ENCODE data around the gene SETD7.
A peak's percentile ranks its signal among the peaks of the same experiment; 100 is the strongest.
"Not testable (repeated sequence)": the region's sequence is repeated elsewhere in the genome, so short reads cannot be mapped to it uniquely, and the experiment has no call there.

The SETD7 gene

DNA sequence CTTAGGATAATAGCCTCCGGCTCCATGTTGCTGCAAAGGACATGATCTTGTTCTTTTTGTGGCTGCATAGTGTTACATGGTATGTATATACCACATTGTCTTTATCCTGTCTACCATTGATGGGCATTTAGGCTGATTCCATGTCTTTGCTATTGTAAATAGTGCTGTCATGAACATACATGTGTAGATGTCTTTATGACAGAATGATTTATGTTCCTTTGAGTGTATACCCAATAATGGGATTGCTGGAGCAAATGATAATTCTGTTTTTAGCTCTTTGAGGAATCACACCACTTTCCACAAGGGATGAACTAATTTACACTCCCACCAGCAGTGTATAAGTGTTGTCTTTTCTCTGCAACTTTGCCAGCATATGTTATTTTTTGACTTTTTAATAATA lies 97.5 kb downstream of the SETD7 start:
- no peak overlapping the region for H3K4me3 ChIP-seq (ENCODE audit: low read depth in 1 of 2, low read length in 2 of 2)
- H3K36me3 ChIP-seq (ENCODE audit: control insufficient read depth in 1 of 2, insufficient read depth in 2 of 2, low read length in 2 of 2): peaks cover 0 to 2% of the 10 kb centered on the region in 2 donors
- no peak overlapping the region for H3K9ac ChIP-seq (ENCODE audit: low read depth in 1 of 2, low read length in 2 of 2)
- H3K27ac ChIP-seq (ENCODE audit: low read depth, low read length): no peak overlapping the region
- no peaks in the 10 kb centered on the region for H3K9me3 ChIP-seq (ENCODE audit: control insufficient read depth in 1 of 2, low read length in 2 of 2)
- no peaks in the 10 kb centered on the region for H3K27me3 ChIP-seq (ENCODE audit: control insufficient read depth in 1 of 2, insufficient read depth in 2 of 2, low read length in 2 of 2)
- peaks cover 35 to 46% of the 10 kb centered on the region in 2 donors for H3K4me1 ChIP-seq (ENCODE audit: control insufficient read depth in 1 of 2, insufficient read depth in 2 of 2, low read length in 2 of 2)

- Histone ChIP-seq H3K27me3 (ENCODE audit: control insufficient read depth in 1 of 2, insufficient read depth in 2 of 2, low read length in 2 of 2) (no peaks in the 10 kb centered on the region), H3K4me3 (ENCODE audit: low read depth in 1 of 2, low read length in 2 of 2) (peak overlapping the region; percentile 5 to 97), H3K4me1 (ENCODE audit: control insufficient read depth in 1 of 2, insufficient read depth in 2 of 2, low read length in 2 of 2) (peaks cover 40 to 51% of the 10 kb centered on the region in 2 donors), H3K9me3 (ENCODE audit: control insufficient read depth in 1 of 2, low read length in 2 of 2) (no peaks in the 10 kb centered on the region), H3K36me3 (ENCODE audit: control insufficient read depth in 1 of 2, insufficient read depth in 2 of 2, low read length in 2 of 2) (peaks cover 0 to 2% of the 10 kb centered on the region in 2 donors), H3K9ac (ENCODE audit: low read depth in 1 of 2, low read length in 2 of 2) (peak overlapping the region in 1 of 2 donors; percentile 12), H3K27ac (ENCODE audit: low read depth, low read length) (no peak overlapping the region)
These were observed 98.7 kb downstream of the SETD7 start for GRCh38 chr4:139457318-139457717.

- H3K9ac ChIP-seq (ENCODE audit: low read depth in 1 of 2, low read length in 2 of 2): peak overlapping the region; percentile 98 to 99
- peak overlapping the region; percentile 97 to 100 for H3K4me3 ChIP-seq (ENCODE audit: low read depth in 1 of 2, low read length in 2 of 2)
- H3K27me3 ChIP-seq (ENCODE audit: control insufficient read depth in 1 of 2, insufficient read depth in 2 of 2, low read length in 2 of 2): no peaks in the 10 kb centered on the region
- H3K36me3 ChIP-seq (ENCODE audit: control insufficient read depth in 1 of 2, insufficient read depth in 2 of 2, low read length in 2 of 2): no peaks in the 10 kb centered on the region
- H3K4me1 ChIP-seq (ENCODE audit: control insufficient read depth in 1 of 2, insufficient read depth in 2 of 2, low read length in 2 of 2): peaks cover 46 to 52% of the 10 kb centered on the region in 2 donors
- peak overlapping the region; percentile 6 for H3K27ac ChIP-seq (ENCODE audit: low read depth, low read length)
- H3K9me3 ChIP-seq (ENCODE audit: control insufficient read depth in 1 of 2, low read length in 2 of 2): no peaks in the 10 kb centered on the region
These were observed 100.9 kb downstream of the SETD7 start for GRCh38 chr4:139455126-139455538.

GRCh38 chr4:139454111-139455045 lies 101.6 kb downstream of the SETD7 start, which contains the start of gene RAB33B:
TSS of gene RAB33B (plus strand) at chr4:139454121. CDS start at chr4:139454196, 75 bp downstream.
- no peaks in the 10 kb centered on the region for H3K9me3 ChIP-seq (ENCODE audit: control insufficient read depth in 1 of 2, low read length in 2 of 2)
- peak within 1 kb of the TSS; percentile 98 for H3K27ac ChIP-seq (ENCODE audit: low read depth, low read length)
- H3K27me3 ChIP-seq (ENCODE audit: control insufficient read depth in 1 of 2, insufficient read depth in 2 of 2, low read length in 2 of 2): no peaks in the 10 kb centered on the region
- peaks cover 46 to 51% of the 10 kb centered on the region in 2 donors for H3K4me1 ChIP-seq (ENCODE audit: control insufficient read depth in 1 of 2, insufficient read depth in 2 of 2, low read length in 2 of 2)
- H3K4me3 ChIP-seq (ENCODE audit: low read depth in 1 of 2, low read length in 2 of 2): peak within 1 kb of the TSS; percentile 97 to 100
- H3K36me3 ChIP-seq (ENCODE audit: control insufficient read depth in 1 of 2, insufficient read depth in 2 of 2, low read length in 2 of 2): no peaks in the 10 kb centered on the region
- H3K9ac ChIP-seq (ENCODE audit: low read depth in 1 of 2, low read length in 2 of 2): peak within 1 kb of the TSS; percentile 98 to 99

GRCh38 chr4:139453371-139454110 lies 102.5 kb downstream of the SETD7 start:
- Histone ChIP-seq H3K36me3 (ENCODE audit: control insufficient read depth in 1 of 2, insufficient read depth in 2 of 2, low read length in 2 of 2) (no peaks in the 10 kb centered on the region), H3K9ac (ENCODE audit: low read depth in 1 of 2, low read length in 2 of 2) (peak overlapping the region; percentile 98 to 99), H3K4me3 (ENCODE audit: low read depth in 1 of 2, low read length in 2 of 2) (peak overlapping the region; percentile 97 to 100), H3K27ac (ENCODE audit: low read depth, low read length) (peak overlapping the region; percentile 98), H3K9me3 (ENCODE audit: control insufficient read depth in 1 of 2, low read length in 2 of 2) (no peaks in the 10 kb centered on the region), H3K27me3 (ENCODE audit: control insufficient read depth in 1 of 2, insufficient read depth in 2 of 2, low read length in 2 of 2) (no peaks in the 10 kb centered on the region), H3K4me1 (ENCODE audit: control insufficient read depth in 1 of 2, insufficient read depth in 2 of 2, low read length in 2 of 2) (peaks cover 46% of the 10 kb centered on the region in 2 donors)

DNA sequence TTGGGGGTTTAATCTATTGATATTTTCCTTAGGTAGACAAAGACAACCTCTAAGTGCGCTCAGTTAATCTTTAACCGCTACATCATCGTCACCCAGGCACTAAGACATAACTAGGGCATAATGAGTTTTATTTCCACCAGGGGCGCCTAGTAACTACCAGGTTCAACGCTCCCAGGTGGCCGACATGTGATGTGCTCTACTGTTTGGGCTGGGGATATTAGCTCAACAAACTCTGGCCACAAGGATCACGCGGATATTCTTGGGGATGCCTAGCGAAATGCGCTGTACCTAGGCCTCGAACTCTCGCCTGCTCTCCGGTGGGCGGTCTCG lies 103.0 kb downstream of the SETD7 start:
- Histone ChIP-seq H3K9ac (ENCODE audit: low read depth in 1 of 2, low read length in 2 of 2) (peak overlapping the region; percentile 85 to 98), H3K9me3 (ENCODE audit: control insufficient read depth in 1 of 2, low read length in 2 of 2) (no peaks in the 10 kb centered on the region), H3K4me1 (ENCODE audit: control insufficient read depth in 1 of 2, insufficient read depth in 2 of 2, low read length in 2 of 2) (peaks cover 40% of the 10 kb centered on the region in 2 donors), H3K27me3 (ENCODE audit: control insufficient read depth in 1 of 2, insufficient read depth in 2 of 2, low read length in 2 of 2) (no peaks in the 10 kb centered on the region), H3K4me3 (ENCODE audit: low read depth in 1 of 2, low read length in 2 of 2) (peak overlapping the region; percentile 97 to 100), H3K27ac (ENCODE audit: low read depth, low read length) (peak overlapping the region; percentile 98), H3K36me3 (ENCODE audit: control insufficient read depth in 1 of 2, insufficient read depth in 2 of 2, low read length in 2 of 2) (no peaks in the 10 kb centered on the region)

GRCh38 chr4:139451997-139452396 lies 104.0 kb downstream of the SETD7 start:
- Histone ChIP-seq H3K27ac (ENCODE audit: low read depth, low read length) (no peak overlapping the region), H3K4me1 (ENCODE audit: control insufficient read depth in 1 of 2, insufficient read depth in 2 of 2, low read length in 2 of 2) (peaks cover 31% of the 10 kb centered on the region in 2 donors), H3K4me3 (ENCODE audit: low read depth in 1 of 2, low read length in 2 of 2) (peak overlapping the region; percentile 0 to 100), H3K36me3 (ENCODE audit: control insufficient read depth in 1 of 2, insufficient read depth in 2 of 2, low read length in 2 of 2) (no peaks in the 10 kb centered on the region), H3K27me3 (ENCODE audit: control insufficient read depth in 1 of 2, insufficient read depth in 2 of 2, low read length in 2 of 2) (no peaks in the 10 kb centered on the region), H3K9ac (ENCODE audit: low read depth in 1 of 2, low read length in 2 of 2) (peak overlapping the region; percentile 85 to 98), H3K9me3 (ENCODE audit: control insufficient read depth in 1 of 2, low read length in 2 of 2) (no peaks in the 10 kb centered on the region)

DNA sequence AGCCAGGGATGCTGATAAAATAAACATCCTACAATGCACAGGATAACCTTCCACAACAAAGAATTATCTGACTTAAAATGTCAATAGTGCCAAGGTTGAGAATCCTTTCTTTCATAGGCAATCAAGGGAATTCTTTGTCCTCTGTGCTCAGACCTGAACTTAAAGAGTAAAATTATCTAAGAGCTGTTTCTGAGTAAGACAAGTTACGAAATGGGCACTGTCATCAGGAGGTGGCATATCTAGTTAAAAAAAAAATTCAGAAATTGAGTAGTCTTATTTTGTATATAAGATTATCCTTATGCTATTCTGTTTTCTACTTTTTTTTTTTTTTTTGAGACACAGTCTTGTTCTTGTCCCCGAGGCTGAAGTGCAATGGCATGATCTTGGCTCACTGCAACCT lies 105.4 kb downstream of the SETD7 start:
- Histone ChIP-seq H3K36me3 (ENCODE audit: control insufficient read depth in 1 of 2, insufficient read depth in 2 of 2, low read length in 2 of 2) (no peaks in the 10 kb centered on the region), H3K27me3 (ENCODE audit: control insufficient read depth in 1 of 2, insufficient read depth in 2 of 2, low read length in 2 of 2) (no peaks in the 10 kb centered on the region), H3K4me1 (ENCODE audit: control insufficient read depth in 1 of 2, insufficient read depth in 2 of 2, low read length in 2 of 2) (peaks cover 17 to 18% of the 10 kb centered on the region in 2 donors), H3K27ac (ENCODE audit: low read depth, low read length) (no peak overlapping the region), H3K9ac (ENCODE audit: low read depth in 1 of 2, low read length in 2 of 2) (no peak overlapping the region), H3K4me3 (ENCODE audit: low read depth in 1 of 2, low read length in 2 of 2) (no peak overlapping the region), H3K9me3 (ENCODE audit: control insufficient read depth in 1 of 2, low read length in 2 of 2) (no peaks in the 10 kb centered on the region)

GRCh38 chr4:139447078-139447477 lies 108.9 kb downstream of the SETD7 start:
- H3K36me3 ChIP-seq (ENCODE audit: control insufficient read depth in 1 of 2, insufficient read depth in 2 of 2, low read length in 2 of 2); H3K27me3 ChIP-seq (ENCODE audit: control insufficient read depth in 1 of 2, insufficient read depth in 2 of 2, low read length in 2 of 2); H3K4me3 ChIP-seq (ENCODE audit: low read depth in 1 of 2, low read length in 2 of 2); H3K9ac ChIP-seq (ENCODE audit: low read depth in 1 of 2, low read length in 2 of 2); H3K27ac ChIP-seq (ENCODE audit: low read depth, low read length); H3K4me1 ChIP-seq (ENCODE audit: control insufficient read depth in 1 of 2, insufficient read depth in 2 of 2, low read length in 2 of 2); H3K9me3 ChIP-seq (ENCODE audit: control insufficient read depth in 1 of 2, low read length in 2 of 2): not testable (repeated sequence)
